ENCODE measurements around the gene HTR3C.
"Not testable (repeated sequence)": the region's sequence is repeated elsewhere in the genome, so short reads cannot be mapped to it uniquely, and the experiment has no call there.

HTR3C gene

DNA sequence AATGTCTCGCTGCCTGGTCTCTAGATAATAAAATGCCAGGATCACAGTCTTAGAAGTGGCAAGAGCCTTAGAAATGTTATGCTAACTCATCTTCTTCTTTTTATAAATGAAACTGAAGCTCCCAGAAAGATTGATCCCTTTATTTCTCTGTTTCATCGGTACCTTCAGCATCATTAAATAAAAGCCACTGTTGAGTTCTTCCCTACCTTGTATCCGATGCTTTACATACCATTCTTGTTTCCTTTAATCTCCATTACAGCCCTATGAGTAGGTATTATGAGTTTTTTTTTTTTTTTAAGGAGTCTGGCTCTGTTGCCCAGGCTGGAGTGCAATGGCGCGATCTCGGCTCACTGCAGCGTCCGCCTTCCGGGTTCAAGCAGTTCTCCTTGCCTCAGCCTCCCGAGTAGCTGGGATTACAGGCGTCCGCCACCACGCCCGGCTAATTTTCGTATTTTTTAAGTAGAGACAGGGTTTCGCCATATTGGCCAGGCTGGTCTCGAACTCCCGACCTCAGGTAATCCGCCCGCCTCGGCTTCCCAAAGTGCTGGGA, 34.3 kb upstream of the HTR3C start:
- H3K27ac ChIP-seq: peak overlapping the region; percentile 58
- TF ChIP-seq, protein P1, sequence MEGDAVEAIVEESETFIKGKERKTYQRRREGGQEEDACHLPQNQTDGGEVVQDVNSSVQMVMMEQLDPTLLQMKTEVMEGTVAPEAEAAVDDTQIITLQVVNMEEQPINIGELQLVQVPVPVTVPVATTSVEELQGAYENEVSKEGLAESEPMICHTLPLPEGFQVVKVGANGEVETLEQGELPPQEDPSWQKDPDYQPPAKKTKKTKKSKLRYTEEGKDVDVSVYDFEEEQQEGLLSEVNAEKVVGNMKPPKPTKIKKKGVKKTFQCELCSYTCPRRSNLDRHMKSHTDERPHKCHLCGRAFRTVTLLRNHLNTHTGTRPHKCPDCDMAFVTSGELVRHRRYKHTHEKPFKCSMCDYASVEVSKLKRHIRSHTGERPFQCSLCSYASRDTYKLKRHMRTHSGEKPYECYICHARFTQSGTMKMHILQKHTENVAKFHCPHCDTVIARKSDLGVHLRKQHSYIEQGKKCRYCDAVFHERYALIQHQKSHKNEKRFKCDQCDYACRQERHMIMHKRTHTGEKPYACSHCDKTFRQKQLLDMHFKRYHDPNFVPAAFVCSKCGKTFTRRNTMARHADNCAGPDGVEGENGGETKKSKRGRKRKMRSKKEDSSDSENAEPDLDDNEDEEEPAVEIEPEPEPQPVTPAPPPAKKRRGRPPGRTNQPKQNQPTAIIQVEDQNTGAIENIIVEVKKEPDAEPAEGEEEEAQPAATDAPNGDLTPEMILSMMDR (IDR thresholded peaks at IDR 0.05): no peak
- TF ChIP-seq ZFX (IDR thresholded peaks at IDR 0.05; ENCODE audit: borderline replicate concordance): no peak

DNA sequence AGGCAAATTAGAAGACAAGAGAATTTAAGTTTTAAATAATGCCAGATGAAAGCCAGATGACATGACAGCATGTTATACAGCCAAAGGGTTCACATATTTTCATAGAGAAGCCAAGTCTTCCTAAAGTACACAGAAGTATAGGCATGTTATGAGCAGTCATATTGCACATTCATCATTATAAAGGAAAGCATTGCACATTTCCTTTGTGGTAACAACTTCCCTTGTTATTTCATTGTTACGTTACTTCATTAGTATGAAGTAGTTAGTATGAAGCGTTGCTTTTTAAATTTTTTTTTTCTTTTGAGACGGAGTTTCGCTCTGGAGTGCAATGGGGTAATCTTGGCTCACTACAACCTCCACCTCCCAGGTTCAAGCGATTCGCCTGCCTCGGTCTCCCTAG, 30.5 kb upstream of the HTR3C start:
- TF ChIP-seq ZFX (IDR thresholded peaks at IDR 0.05; ENCODE audit: borderline replicate concordance): no peak
- TF ChIP-seq, protein P1 (IDR thresholded peaks at IDR 0.05): no peak
- no peak overlapping the region for H3K27ac ChIP-seq

DNA sequence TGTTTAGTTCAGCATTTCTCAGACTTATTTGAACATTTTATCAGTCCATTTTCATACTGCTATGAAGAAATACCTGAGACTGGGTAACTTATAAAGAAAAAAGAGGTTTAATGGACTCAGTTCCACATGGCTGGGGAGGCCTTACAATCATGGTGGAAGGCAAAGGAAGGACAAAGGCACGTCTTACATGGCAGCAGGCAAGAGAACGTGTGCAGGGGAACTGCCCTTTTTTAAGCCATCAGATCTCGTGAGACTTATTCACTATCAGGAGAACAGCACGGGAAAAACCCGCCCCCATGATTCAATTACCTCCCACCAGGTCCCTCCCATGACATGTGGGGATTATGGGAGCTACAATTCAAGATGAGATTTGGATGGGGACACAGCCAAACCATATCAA, 27.6 kb upstream of the HTR3C start:
- not testable (repeated sequence) for H3K27ac ChIP-seq

DNA sequence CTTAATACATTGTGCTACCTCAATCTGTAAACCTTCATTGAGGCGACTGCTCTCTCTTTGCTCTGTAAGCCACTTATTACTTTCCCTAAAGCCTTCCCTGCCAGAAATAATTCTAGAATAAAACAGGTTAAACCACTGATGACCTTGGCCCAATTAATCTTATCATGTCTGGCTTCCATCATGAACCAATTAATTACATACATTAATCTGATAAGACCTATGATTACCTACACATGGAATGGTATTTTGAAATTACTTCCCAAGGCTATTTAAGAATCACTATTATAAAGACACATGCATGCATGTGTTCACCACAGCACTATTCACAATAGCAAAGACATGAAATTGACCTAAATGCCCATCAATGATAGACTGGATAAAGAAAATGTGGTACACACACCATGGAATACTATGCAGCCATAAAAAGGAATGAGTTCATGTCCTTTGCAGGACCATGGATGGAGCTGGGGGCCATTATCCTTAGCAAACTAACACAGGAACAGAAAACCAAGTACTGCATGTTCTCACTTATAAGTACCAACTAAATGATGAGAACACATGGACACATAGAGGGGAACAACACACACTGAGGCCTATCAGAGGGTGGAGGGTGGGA, 24.5 kb upstream of the HTR3C start:
- not testable (repeated sequence) for H3K27ac ChIP-seq

DNA sequence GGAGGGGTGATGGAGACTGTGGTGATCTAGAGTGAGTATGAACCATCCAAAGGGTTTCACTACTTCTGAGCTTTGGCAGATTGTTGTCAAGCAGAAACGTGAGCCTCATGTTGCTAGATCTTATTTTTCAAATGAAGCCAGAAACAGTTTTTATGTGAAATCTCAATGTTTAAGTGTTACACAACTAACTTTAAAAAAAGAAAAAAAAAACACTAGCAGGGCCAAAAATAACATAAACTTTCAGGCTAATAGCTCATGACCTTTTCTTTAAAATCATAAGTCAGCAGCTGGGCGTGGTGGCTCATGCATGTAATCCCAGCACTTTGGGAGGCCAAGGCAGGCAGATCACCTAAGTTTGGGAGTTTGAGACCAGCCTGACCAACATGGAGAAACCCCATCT, 23.4 kb upstream of the HTR3C start:
- TF ChIP-seq, protein P1 (IDR thresholded peaks at IDR 0.05): no peak
- TF ChIP-seq ZFX (IDR thresholded peaks at IDR 0.05; ENCODE audit: borderline replicate concordance): no peak
- H3K27ac ChIP-seq: no peak overlapping the region

DNA sequence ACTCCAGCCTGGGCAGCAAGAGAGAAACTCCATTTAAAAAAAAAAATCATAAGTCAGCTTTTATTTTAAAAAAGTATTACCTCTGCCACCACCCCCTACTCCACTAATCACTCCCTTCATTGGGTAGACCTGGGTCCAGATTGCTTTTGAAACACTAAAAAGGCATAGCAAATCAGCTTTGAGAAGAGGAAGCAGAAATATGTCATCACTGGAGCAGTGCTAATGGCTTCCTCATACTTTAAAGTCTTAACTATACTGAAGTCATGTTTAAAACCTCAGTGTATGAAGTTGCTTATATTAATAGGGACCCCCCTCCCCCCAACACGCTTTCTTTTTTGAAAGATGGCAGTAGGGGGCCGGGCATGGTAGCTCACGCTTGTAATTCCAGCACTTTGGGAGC, 22.3 kb upstream of the HTR3C start:
- no peak overlapping the region for H3K27ac ChIP-seq
- no peak for TF ChIP-seq ZFX (IDR thresholded peaks at IDR 0.05; ENCODE audit: borderline replicate concordance)
- TF ChIP-seq, protein P1 (IDR thresholded peaks at IDR 0.05): no peak

DNA sequence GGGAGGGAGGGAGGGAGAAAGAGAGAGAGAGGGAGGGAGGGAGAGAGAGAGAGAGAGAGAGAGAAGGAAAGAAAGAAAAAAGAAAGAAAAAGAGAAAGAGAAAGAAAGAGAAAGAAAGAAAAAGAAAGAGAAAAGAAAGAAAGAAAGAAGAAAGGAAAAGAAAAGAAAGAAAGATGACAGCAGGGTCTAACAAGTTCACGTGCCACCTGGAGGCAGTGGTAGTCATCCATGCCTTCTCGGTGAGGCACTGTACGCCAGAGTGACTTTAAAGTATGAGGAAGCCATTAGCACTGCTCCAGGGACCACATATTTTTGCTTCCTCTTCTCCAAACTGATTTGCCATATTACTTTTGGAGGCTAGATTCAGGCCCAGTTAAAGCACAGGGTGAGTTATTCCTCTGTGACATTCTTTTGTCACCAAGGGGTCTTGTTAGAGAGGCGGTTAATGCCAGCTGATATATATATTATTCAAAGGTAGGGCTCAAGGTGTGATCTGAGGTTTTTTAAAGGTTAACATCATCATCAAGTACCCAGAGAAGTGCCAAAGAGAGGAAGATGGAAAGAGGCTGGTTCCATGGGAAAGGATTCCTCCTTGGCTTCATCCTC, 21.6 kb upstream of the HTR3C start, which contains the start of gene HTR3D:
Gene HTR3D, plus strand, starts transcription at position 556 of the 606 bp plus-strand sequence. Its CDS starts 0 bp downstream, at position 556.
- no peak within 1 kb of the TSS for H3K27ac ChIP-seq
- TF ChIP-seq, protein P1 (IDR thresholded peaks at IDR 0.05): no peak
- no peak for TF ChIP-seq ZFX (IDR thresholded peaks at IDR 0.05; ENCODE audit: borderline replicate concordance)

DNA sequence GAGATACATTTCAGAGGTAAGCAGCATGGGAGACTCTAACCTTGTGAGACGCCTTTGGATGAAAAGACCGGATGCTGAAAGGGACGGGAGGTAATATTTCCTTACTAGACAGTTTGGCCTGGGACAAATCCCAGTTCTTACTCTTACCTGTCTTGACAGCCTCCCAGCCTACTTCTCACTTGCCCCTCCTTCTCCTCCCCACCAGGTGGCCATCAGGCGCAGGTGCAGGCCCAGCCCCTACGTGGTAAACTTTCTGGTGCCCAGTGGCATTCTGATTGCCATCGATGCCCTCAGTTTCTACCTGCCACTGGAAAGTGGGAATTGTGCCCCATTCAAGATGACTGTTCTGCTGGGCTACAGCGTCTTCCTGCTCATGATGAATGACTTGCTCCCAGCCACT, 15.0 kb upstream of the HTR3C start:
- H3K27ac ChIP-seq: no peak overlapping the region
- TF ChIP-seq ZFX (IDR thresholded peaks at IDR 0.05; ENCODE audit: borderline replicate concordance): no peak
- TF ChIP-seq, protein P1 (IDR thresholded peaks at IDR 0.05): peak; percentile 27; the same call in 1 of the 2 replicates

DNA sequence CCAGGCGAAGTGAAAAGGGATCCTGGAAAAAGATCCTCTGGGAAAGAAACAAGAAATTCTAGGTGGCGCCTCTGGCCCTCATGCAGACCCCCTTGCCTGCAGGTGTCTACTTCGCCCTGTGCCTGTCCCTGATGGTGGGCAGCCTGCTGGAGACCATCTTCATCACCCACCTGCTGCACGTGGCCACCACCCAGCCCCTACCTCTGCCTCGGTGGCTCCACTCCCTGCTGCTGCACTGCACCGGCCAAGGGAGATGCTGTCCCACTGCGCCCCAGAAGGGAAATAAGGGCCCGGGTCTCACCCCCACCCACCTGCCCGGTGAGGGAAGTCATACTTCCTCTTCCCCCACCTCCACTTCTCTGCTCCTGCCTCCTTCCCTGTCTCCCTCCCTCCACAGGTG, 14.5 kb upstream of the HTR3C start:
- H3K27ac ChIP-seq: not testable (repeated sequence)

All from 22Rv1 (cell line).